ENCODE data around the gene TLK2.
"Not testable (repeated sequence)": the region's sequence is repeated elsewhere in the genome, so short reads cannot be mapped to it uniquely, and the experiment has no call there.

Gene TLK2

DNA sequence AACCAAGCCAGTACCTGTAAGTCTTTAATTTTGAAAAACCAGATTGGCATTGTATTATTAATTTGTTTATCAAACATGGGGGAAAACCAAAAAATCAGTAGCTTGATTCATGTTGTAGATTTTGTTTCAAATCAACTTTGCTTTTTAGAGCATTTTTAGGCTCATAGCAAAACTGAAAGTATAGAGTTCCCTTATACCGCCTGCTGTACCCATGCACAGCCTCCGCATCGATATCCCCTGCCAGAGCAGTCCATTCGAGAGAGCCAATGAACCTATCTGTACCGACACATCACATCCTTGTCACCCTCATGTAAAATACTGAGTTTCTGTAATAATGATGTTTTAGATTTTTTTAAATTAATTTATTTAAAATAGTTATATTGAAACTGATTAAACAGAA, 132.7 kb downstream of the TLK2 start:
- no peak for DNase-seq

DNA sequence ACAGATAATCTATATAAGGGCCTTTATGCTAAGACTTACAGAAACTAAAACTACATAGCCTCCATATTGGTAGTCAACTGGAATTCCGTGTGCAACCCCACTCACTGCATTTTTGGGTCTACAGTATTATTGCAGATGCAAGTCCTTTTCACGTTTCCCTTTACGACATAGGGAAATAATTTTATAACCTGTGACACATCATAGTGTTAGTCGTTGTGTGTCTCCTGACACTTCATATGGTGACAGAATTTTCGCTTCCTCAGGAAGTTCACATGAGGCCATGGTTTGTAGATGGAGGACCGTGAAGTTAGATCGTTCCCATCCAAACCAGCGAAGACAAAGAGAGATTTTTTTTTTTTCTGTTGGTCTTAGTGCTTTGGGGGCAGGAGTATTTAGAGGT, 133.1 kb downstream of the TLK2 start:
- no peak for DNase-seq

DNA sequence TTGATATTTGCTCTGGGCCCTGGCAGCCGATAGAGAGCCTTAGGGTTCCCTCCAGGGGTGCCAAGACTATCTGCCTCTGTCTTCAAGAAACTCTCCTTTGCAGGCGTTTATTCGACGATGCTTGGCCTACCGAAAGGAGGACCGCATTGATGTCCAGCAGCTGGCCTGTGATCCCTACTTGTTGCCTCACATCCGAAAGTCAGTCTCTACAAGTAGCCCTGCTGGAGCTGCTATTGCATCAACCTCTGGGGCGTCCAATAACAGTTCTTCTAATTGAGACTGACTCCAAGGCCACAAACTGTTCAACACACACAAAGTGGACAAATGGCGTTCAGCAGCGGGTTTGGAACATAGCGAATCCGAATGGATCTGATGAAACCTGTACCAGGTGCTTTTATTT, 133.7 kb downstream of the TLK2 start:
- DNase-seq, result not testable (repeated sequence)

DNA sequence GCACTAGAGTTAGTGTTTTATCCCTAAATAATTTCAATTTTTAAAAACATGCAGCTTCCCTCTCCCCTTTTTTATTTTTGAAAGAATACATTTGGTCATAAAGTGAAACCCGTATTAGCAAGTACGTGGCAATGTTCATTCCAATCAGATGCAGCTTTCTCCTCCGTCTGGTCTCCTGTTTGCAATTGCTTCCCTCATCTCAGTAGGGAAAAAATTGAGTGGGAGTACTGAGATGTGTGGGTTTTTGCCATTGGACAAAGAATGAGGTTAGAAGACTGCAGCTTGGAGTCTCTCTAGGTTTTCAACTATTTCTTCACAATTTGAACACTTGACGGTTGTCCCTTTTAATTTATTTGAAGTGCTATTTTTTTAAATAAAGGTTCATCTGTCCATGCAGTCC, 134.5 kb downstream of the TLK2 start:
- DNase-seq, result not testable (repeated sequence)

DNA sequence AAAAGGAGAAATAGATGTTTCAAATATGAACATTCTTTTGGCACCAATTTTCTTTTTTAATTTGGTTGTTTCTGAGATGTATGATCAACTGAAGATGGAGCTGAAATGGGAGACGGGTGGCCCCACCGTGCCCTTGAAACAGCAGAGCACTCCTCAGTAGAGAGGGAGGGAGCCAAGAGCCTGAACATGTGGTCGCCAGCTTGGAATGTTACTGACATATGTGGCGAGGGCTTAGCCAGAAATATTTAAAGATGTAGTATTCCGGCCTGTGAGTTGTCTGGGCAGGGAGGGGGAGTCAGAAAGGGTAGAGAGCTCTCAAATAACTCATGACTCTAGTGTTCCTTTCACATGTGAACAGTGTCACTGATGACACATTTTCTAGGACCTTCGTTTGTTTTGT, 135.5 kb downstream of the TLK2 start:
- no peak for DNase-seq

DNA sequence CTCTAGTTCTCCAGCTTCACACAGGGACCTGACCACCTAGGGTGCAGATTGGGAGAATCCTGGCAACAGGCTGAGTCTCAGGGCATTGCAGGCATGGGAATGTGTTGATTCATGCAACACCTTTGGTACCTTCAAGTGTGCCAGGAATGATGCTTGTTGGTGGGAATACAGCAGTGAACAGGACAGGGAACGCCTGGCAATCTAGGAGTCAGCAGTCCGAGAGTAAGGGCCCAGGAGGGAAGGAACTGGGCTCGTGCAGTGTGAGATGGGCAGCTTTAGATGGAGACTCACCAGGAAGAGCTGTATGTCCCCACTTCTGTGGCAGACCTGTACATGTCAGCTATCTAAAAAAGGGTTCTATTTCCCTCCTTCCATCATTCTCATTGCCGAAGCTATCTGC, 136.9 kb downstream of the TLK2 start:
- no peak for DNase-seq

DNA sequence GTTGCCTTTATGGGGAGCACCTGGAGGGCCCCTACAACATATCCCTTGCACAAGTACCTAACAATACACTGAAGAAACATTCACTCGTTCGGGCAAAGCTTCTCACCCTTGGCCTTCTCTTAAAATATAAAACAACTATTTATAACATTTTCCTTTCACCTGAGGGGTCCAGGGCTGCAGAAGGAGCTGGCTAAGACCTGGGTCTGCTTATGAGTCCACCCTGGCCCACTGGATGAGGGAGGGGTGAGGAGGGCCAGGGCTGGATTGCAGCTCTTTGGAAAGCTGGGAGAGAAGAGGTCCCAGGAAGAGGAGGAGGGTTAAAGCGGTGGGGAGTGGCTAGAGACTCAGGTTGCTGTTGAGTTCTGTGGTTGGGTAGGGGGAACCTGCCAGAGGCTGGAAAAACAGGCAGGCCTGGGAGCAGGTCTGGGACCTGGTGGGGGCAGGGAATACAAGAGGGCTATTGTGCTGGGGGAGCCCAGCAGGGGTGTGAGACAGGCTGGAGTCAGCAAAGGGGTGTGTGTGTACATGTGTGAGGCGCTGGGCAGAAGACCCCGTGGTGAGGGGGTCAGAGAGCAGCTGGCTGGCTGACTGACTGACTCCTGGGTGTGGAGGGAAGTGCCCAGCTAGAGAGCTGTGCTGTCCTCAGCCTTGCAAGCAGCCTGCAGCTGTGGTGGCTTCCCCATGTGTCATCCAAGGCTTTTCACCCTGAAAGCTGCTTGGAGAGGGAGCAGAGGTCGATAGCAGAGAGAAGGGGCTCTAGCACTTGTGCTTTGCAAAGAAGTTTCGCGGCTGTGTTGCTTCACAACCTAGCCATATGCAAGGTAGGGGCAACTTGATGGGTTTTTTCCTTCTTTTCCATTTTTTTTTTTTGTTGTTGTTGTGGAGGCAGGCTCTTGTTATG, 138.6 kb downstream of the TLK2 start:
- no peak for DNase-seq

DNA sequence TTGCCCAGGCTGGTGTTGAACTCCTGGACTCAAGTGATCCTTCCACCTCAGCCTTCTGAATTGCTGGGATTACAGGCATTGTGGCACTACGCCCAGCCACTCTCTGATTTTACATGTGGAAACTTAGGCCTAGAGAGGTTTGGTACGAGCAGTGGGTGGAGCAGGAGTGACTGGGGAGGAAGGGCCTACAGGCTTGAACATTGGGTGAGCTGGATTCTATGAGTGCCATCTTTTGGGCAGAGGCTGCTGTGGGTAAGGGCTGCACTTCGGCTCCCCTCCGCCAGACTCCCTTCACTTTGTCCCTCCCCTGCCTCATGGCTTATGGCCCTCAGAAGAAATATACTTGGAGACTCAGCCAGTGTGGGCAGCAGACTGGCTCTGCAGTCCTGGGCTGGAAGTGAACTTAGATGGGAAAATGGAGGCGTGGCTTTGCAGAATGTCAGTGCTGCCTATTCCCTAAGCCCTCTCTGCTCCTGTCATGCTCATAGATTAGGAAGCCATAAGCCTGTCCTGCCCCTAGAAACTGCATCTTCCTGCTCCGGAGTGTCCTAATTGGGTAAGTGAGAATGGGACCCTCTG, 139.4 kb downstream of the TLK2 start:
- no peak for DNase-seq

DNA sequence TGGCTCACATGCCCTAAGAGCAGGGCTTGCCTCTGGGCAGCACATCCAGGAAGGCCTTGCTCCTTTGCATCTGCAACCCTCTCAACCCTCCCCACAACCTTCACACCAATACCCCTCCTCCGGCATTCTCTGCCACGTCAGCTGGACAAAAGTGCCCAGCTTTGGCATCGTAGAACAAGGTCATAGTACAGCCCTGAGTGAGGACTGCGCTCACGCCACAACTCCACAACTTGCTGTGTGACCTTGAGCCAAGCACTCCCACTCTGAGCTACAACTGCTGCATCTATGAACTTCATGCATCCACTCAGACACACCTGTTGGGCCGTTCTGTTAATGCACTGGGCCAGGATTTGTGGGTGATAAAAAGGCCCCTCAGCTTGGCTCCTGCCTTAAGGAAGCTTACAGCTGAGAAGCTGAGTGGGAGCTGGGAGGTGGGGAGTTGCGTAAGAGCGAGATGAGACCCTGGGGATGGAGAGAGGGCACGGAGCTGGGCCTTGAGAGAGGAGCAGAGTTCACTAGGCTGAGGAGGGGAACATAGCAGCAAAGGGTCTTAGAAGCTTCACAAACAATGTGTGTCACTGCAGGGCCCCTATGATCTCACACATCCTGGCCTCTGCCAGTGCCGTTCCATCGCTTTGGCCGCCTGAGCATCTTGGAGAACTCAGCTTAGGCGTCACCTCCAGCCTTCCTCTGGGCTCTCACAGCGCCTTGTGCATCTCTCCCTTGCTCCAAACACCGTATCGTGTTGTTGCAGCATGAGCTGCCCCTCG, 140.2 kb downstream of the TLK2 start:
- no peak for DNase-seq

DNA sequence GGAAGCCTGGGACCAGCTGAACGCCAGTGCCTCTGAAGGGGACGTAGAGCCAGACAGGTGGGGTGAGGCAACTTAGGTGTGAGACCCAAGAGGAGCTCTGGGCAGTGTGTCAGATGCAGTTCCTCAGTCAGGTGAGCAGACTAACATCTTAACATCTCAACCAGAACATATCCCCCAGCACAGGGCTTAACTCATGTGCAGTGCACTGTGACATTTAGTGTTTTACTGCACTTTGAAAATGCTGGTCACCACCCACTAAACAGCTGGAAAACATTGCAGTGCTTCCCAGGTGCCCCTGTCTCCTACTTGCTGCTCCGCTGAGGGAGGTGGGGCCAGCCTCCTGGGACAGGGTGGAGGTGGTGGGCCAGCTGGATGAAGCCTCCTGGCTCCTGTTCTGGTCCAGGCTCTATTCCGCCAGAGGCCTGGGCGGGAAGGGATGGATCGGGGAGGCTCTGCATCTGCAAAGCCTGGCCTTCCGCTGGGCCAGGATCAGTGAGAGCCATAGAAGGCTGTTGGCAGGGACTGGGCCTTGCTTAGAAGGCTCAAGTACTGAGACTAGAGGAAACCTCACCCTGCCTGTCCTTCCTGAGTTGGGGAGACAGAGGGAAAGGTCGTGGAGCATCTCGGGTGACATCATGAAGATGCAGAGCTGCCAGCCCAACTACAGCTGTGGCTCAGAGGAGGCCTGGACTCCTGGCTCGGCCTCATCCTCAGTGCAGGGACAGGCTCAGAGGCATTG, 141.0 kb downstream of the TLK2 start:
- DNase-seq, result no peak

DNA sequence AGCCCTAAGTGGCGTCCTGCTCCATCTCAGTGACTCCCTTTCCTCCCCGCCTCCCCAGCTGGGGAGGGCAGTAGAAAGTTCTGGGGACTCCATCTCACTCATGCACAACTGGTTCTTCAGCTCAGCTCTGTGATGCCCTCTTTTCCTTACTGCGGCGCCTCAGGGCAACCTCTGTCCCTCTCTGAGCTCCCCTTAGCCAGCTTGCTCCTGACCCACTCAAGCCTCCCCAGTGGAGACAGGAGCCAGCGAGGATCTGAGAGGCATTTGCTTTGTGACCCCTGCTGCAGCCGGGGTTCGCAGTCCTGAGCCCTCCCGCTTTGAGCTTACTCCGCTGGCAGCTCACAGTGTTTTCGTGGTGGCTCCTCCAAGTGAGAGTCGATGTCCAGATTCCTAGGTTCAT, 142.6 kb downstream of the TLK2 start:
- DNase-seq, result no peak

DNA sequence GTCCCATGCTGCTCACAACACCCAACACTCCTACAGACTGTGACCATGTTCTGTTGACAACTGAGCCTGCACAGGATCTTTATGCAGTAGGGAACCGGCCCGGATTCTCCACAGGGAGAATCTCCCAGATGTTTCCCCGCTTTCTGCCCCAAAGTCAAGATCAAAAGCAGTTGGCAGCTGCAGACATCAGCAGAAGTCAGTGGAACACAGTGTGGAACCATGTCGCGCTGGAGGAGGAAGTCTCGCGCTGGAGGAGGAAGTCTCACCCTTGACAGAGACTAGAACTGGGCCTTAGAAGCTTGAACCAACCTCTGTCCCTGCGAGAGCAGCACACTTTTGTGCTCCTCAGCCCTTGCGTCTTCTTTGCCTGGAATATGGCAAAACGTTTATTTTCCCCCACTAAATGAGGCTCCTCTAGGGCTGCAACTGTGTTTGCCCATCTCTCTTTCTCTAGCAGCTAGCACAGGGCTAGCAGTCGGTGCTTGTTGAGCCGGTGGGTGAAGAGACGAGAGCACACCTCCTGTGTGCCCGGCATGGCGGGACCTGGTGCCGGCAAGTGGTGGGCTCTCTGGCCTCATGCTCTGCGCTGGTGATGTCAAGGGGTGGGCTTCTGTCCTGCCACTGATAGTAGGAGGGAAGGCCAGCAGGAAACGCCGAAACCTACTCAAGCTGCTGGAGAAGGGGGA, 146.7 kb downstream of the TLK2 start:
- no peak for DNase-seq

DNA sequence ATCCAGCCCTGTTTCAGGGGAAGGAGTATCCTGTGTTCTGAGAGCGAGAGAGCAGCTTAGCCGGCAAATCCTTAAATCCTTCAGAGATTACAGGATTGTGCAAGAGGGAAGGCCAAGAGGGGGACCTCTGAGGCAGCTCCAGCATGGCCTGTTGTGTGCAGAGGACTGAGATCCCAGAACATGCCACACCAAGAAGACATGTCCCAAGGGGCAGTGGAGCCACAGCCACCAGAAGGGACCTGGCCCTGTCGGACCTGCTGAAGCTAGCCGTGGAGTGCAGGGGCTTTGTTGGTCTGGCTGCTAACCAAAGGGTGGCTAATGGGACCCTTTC, 147.2 kb downstream of the TLK2 start:
- no peak for DNase-seq

DNA sequence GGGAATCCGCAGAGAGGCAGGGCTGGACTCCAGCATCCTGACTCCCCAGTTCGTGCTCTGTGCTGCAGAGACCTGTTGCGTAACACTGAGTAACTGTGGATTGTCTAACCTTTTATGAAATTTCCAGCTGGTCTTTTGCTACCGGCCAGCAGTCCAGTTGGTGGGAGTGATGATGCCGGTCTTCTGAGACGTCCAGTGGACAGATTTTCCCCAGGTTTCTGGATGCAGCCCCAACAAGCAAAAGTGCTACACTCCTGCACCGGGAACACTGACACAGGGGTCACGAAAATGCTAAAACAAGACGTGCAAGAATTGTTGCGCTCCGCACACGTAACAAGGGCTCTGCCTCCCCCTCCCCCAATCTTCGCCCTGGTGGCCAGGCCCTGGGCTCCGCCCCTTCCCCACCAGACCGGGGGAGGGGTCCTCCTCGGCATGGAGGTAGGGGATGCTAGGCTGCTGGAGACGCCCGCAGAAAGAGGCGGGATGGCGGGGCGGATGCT, 148.1 kb downstream of the TLK2 start:
- no peak for DNase-seq

DNA sequence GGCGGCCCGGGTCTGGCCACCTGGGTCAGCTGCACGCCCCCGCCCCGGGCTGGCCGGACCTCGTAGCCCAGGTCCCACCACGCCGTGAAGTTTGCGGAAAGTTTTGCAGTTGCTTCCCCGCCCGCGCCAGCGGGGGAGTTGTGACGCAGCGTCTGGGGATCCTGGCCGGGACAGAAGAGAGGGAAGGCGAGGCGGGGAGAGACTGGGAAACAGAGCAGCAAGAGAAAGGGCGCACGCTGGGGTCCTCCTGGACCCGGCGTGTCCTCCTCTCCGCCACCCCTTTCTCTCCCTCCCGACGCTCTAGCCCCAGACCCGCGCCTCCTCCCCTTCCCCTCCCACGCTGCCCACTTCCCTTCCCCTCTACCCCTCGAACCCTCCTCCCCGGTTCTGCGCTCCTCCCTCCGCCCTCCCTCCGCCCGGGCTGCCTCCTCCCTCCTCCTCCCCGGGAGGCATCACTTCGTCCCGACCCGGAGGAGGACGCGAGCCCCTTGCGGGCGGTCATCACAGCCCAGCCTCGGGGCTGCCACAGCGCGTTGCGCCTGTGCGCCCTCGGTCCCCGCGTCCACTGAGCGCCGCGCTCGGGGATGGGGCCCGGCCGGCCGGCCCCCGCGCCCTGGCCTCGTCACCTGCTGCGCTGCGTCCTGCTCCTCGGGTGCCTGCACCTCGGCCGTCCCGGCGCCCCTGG, 148.7 kb downstream of the TLK2 start, which contains the start of gene MRC2:
MRC2 (plus strand) TSS at position 452 of the 685 bp plus-strand sequence; CDS start at position 585, 133 bp downstream.
- no peak for DNase-seq

DNA sequence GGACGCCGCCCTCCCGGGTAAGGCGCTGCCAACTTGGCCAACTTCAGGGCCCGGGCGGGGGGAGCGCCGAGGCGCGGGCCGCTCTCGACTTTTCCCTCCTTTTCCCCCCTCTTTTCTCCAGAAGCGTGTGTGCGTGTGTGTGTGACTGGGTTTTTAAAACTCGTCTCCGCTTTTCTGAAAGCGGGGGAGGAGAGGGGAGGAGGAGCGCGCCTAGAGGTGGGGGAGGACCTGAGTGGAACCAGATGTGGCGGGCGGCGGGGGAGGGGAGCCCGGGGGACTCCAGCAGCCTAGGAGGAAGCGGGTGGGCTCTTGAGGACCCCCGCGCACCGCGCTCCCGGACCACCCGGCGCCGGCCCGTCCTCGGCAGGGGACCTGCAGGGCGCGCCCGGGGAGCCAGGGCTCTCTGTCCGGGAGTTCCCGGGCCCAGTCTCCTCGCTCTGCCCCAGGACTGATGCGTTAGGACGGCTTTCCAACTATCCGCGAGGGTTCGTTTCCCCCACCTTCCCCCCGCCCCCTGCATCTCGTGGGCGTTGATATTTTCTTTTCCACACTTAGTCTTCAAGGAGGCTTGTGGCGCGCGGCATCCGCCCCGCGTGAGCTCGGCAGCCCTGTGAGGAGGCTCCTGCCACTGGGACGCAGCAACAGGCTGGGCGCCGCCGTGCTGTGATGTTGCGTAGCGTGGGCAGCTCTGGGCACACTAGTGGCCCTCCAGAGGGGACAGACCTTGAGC, 149.4 kb downstream of the TLK2 start:
- no peak for DNase-seq

DNA sequence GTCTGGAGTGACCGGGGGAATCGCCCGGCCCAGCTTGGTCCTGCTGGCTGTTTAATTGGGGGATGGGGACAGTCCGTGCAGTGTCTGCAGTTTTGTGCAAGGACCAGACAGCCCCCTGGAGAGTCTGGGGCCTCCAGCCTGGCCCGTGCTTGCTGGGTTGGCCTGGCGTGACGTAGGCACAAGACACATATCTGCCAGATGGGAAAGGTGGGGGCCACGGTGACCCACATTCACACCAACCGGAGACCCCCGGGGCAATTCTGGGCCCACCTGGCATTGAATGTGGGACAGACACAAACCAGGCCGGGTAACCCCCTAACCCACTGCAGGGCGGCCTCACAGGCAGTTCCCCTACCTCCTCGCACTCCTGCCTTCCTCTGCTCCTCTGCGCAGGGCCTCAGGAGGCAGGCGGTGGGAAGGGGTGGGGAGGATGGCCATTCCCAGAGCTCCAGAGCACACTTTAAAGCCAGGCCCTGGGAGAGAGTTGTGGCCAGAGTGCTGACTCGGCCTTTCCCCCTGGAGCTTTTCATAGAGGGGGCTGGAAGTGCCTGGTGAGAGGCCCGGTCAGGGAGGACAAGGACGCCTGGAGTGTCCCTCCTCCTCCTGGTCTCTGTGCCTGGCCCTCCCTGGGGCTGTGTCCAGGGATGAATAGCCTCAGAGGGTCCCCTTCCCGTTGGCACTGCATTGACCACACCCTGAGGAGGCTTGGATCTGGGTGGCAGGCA, 150.4 kb downstream of the TLK2 start:
- DNase-seq, result no peak

DNA sequence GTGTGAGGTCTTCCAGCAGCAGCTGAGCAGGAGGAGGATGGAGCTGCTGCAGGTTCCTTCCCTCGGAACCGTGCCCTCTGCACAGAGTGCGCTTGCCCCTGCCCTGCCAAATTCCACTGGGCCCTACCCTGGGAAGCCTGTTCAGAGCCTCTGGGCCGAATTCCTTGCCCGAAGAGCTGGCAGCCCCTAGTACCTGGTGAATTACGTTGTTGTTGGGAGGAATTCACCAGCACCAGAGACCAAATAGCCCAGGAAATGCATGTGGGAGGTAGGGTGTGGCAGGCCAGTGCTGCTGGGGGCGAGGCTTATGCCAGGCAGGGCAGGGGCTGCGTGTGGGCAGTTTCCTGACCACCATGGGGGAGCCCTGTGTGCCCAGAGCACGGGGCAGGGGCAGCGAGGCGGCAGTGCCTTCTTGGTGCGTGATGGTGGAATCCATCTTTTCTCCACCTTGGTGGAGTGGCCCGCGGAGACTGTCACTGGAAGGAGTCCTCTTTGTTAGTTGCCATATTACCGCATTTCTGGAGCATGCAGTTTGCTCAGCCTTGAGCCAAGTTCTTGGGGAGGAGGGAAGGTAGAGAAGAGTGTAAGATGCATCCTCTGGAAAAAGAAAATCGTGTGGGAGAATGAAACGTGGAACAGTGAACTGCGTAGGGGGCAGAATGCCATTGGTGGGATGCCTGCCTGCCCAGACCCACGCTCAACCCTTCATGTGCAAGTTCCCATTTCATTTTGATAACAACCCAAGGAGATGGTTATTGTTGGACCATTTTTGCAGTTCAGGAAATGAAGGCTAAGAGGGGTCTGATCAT, 151.1 kb downstream of the TLK2 start:
- DNase-seq, result no peak

DNA sequence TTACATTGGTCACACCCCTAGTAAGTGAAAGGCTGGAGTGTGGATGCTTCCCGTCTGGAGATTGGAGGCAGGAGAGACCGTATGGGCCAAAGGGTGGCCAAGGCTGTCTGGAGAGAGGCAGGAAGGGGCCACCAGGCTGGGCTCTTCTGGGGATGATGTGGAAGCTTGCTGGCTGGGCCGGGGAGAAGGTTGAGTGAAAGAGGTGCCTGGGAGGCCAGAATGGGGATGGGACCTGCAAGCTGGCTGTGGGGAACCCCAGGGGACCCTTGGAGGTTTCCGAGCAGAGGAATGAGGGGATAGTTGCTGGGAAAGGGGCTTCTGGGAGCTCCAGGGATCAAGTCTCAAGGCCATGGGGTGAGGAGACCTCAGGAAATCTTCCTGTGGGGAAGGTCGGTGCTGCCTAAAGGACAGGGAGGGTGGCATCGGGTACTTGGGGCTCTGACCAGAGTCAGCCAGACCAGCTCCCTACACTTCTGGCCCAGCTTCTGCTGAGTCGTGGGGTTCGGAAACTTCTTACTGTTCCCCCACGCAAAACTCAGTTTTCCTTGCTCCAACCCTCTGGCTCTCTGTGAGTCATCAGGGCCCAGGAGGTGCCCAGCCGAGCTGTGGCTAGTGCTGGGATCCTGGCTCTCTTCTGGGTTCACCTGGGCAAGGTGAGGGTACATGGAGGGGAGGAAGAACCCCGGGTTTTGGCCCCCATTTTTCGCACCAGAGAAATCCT, 151.9 kb downstream of the TLK2 start:
- DNase-seq, result no peak

Measured in RPMI8226 (cell line).